IMR-90 (cell line): ENCODE measurements around the gene CCSER1. TPM values are rescaled to one million over a fixed set of nuclear protein-coding genes. Genes with fewer than 3 reads are reported as not detected.

Source experiments
- ATAC-seq: fragments of 200-7000 bp; cut with Tn5 transposase; 2 replicates; pipeline ENCODE4 v1.9.1; 2020; ENCODE audit warnings: low read depth, mild to moderate bottlenecking, moderate library complexity
- BruUV-seq: library from RNA; stranded (reverse); fragments of 400-500 nt; replicated peaks from 2 replicates; lab custom pipeline; 2021; lab: Mats Ljungman, UMichigan
- CTCF ChIA-PET: fragments of 300-600 bp; formaldehyde crosslinking; extraction: SDS; loops from one replicate; lab custom pipeline; 2021; ENCODE audit warnings: antibody characterized with exemption; lab: Yijun Ruan, JAX
- POLR2A ChIA-PET: fragments of 300-600 bp; sonication (Branson Sonifier 250); formaldehyde crosslinking; loops from one replicate; lab custom pipeline; 2022; ENCODE audit warnings: antibody characterized with exemption; ENCODE audit not compliant: unreplicated experiment; lab: Charles Lee
- DNase-seq: peaks from one replicate; pipeline ENCODE4 v3.0.0; 2013
- H2AFZ ChIP-seq: replicated peaks from 2 replicates; pipeline ENCODE3; 2013; ENCODE audit warnings: low read length, mild to moderate bottlenecking; ENCODE audit not compliant: poor library complexity
- H2AK5ac ChIP-seq: 2 replicates; pipeline ENCODE4 v1.6.1; 2013; ENCODE audit warnings: low read depth, low read length, inconsistent platforms
- H2AK9ac ChIP-seq: replicated peaks from 2 replicates; pipeline ENCODE3; 2013; ENCODE audit warnings: mild to moderate bottlenecking, low read depth, low read length, moderate library complexity; ENCODE audit not compliant: poor library complexity
- H2BK120ac ChIP-seq: 2 replicates; pipeline ENCODE4 v1.6.1; 2013; ENCODE audit warnings: low read depth, low read length, inconsistent platforms
- H2BK15ac ChIP-seq: 3 replicates; pipeline ENCODE4 v1.6.1; 2013; ENCODE audit warnings: low read depth, low read length, inconsistent platforms
- H2BK20ac ChIP-seq: 2 replicates; pipeline ENCODE4 v1.6.1; 2013; ENCODE audit warnings: low read depth, mild to moderate bottlenecking, inconsistent platforms, low read length, moderate library complexity
- H2BK5ac ChIP-seq: 2 replicates; pipeline ENCODE4 v1.6.1; 2013; ENCODE audit warnings: mild to moderate bottlenecking, low read depth, low read length, inconsistent platforms; ENCODE audit not compliant: poor library complexity, severe bottlenecking
- H3K14ac ChIP-seq: replicated peaks from 2 replicates; pipeline ENCODE4 v1.6.1; 2013; ENCODE audit warnings: low read depth, low read length, inconsistent platforms
- H3K18ac ChIP-seq: 2 replicates; pipeline ENCODE4 v1.6.1; 2013; ENCODE audit warnings: low read depth, low read length, control low read depth
- H3K23ac ChIP-seq: 2 replicates; pipeline ENCODE4 v1.6.1; 2013; ENCODE audit warnings: low read depth, low read length, inconsistent platforms
- H3K27ac ChIP-seq: 2 replicates; pipeline ENCODE4 v1.5.1; 2013; ENCODE audit warnings: mild to moderate bottlenecking, control low read depth, low read length; ENCODE audit not compliant: insufficient read depth
- H3K27me3 ChIP-seq: 2 replicates; pipeline ENCODE4 v1.6.1; 2013; ENCODE audit warnings: low read length; ENCODE audit not compliant: control insufficient read depth, insufficient read depth
- H3K36me3 ChIP-seq: 2 replicates; pipeline ENCODE4 v1.6.1; 2013; ENCODE audit warnings: low read length, mixed read lengths; ENCODE audit not compliant: control insufficient read depth, insufficient read depth
- H3K4ac ChIP-seq: 2 replicates; pipeline ENCODE4 v1.6.1; 2013; ENCODE audit warnings: low read depth, low read length, inconsistent platforms
- H3K4me1 ChIP-seq: 2 replicates; pipeline ENCODE4 v1.6.1; 2013; ENCODE audit warnings: low read length, mixed read lengths; ENCODE audit not compliant: control insufficient read depth, insufficient read depth
- H3K4me2 ChIP-seq: 2 replicates; pipeline ENCODE4 v1.6.1; 2013; ENCODE audit warnings: low read depth, mild to moderate bottlenecking, control low read depth, low read length, moderate library complexity
- H3K4me3 ChIP-seq: 2 replicates; pipeline ENCODE4 v1.5.1; 2013; ENCODE audit warnings: low read depth, mild to moderate bottlenecking, control low read depth, low read length, moderate library complexity; ENCODE audit not compliant: insufficient read depth
- H3K56ac ChIP-seq: 2 replicates; pipeline ENCODE4 v1.6.1; 2013; ENCODE audit warnings: low read length, inconsistent platforms; ENCODE audit not compliant: insufficient read depth; ENCODE audit errors: extremely low read depth
- H3K79me1 ChIP-seq, 2 experiments: 2 replicates each; pipeline ENCODE4 v1.6.1; 2013; ENCODE audit warnings: low read length in 2 of 2, inconsistent platforms in 1 of 2, low read depth in 1 of 2
- H3K9ac ChIP-seq: 2 replicates; pipeline ENCODE4 v1.6.1; 2013; ENCODE audit warnings: low read depth, low read length, control low read depth
- H3K9me1 ChIP-seq: 2 replicates; pipeline ENCODE4 v1.6.1; 2013; ENCODE audit warnings: low read length, inconsistent platforms; ENCODE audit not compliant: insufficient read depth
- H3K9me3 ChIP-seq: 2 replicates; pipeline ENCODE4 v1.6.1; 2013; ENCODE audit warnings: low read length; ENCODE audit not compliant: control insufficient read depth, insufficient read depth
- H4K20me1 ChIP-seq: 2 replicates; pipeline ENCODE4 v1.6.1; 2013; ENCODE audit warnings: low read length, inconsistent platforms; ENCODE audit not compliant: insufficient read depth
- H4K5ac ChIP-seq: 2 replicates; pipeline ENCODE4 v1.6.1; 2013; ENCODE audit warnings: mild to moderate bottlenecking, low read depth, low read length, control low read depth
- H4K8ac ChIP-seq, 2 experiments: 2 replicates each; pipeline ENCODE4 v1.6.1; 2013; ENCODE audit warnings: low read depth in 2 of 2, low read length in 2 of 2, control low read depth in 1 of 2, inconsistent platforms in 1 of 2
- H4K91ac ChIP-seq: 2 replicates; pipeline ENCODE4 v1.6.1; 2013; ENCODE audit warnings: low read depth, low read length, inconsistent platforms; ENCODE audit not compliant: insufficient read depth
- CEBPB ChIP-seq: IDR thresholded peaks from 2 replicates; pipeline ENCODE4 v1.6.1; 2012; ENCODE audit warnings: low read depth, low read length, improper control_type of control experiment
- CHD1 ChIP-seq: IDR thresholded peaks from 2 replicates; pipeline ENCODE4 v1.6.1; 2012; ENCODE audit warnings: low read depth, low read length, improper control_type of control experiment
- NFE2L2 ChIP-seq: fragments of 150-350 bp; IDR thresholded peaks from 2 replicates; pipeline ENCODE4 v1.6.1; 2016; ENCODE audit warnings: low read depth, mild to moderate bottlenecking, low read length
- POLR2A ChIP-seq: IDR thresholded peaks from 2 replicates; pipeline ENCODE4 v1.6.1; 2012; ENCODE audit warnings: mild to moderate bottlenecking, low read depth, low read length
- RAD21 ChIP-seq: IDR thresholded peaks from 2 replicates; pipeline ENCODE4 v1.6.1; 2012; ENCODE audit warnings: low read length, improper control_type of control experiment
- RFX5 ChIP-seq: IDR thresholded peaks from 2 replicates; pipeline ENCODE4 v1.8.0; 2012; ENCODE audit warnings: low read depth, mild to moderate bottlenecking, low read length, moderate library complexity
- SMC3 ChIP-seq: fragments of 150-350 bp; IDR thresholded peaks from 2 replicates; pipeline ENCODE4 v1.6.1; 2016; ENCODE audit warnings: low read depth, mild to moderate bottlenecking, antibody characterized with exemption, low read length, moderate library complexity
- WGBS, 2 experiments: methylation state at CpG; one replicate each; pipeline versions ENCODE4 v1.1.5 to v1.1.7; 2013; ENCODE audit warnings: missing lambda C conversion rate in 2 of 2; ENCODE audit not compliant: insufficient read length in 1 of 2; ENCODE audit errors: extremely low coverage in 2 of 2; 5-methylcytosine and 5-hydroxymethylcytosine counted together
- dilution Hi-C: fragments of 300-500 bp; cut with HindIII; formaldehyde crosslinking; loops from one replicate; pipeline ENCODE4 v1.14.3; 2018; ENCODE audit warnings: low sequenced_read_pairs; ENCODE audit not compliant: unreplicated experiment
- in situ Hi-C: fragments of 300-500 bp; cut with MboI; formaldehyde crosslinking; loops from 3 replicates; pipeline ENCODE4 v1.14.3; 2019; ENCODE audit warnings: low sequenced_read_pairs, inconsistent platforms, mixed read lengths
- intact Hi-C: fragments of 100-400 bp; cut with micrococcal nuclease; formaldehyde crosslinking; loops from 2 replicates; pipeline ENCODE4 v1.10.0; 2022
- polyA plus RNA-seq, 3 experiments: library from polyadenylated mRNA; depleted of rRNA; stranded (reverse); fragments of >200 nt; gene quantifications; 2 replicates each; pipeline ENCODE4 v1.2.3, GENCODE V29; 2012; ENCODE audit warnings: low replicate concordance in 1 of 3
- total RNA-seq: library from RNA; depleted of rRNA; stranded (reverse); fragments of >200 nt; gene quantifications from 2 replicates; pipeline ENCODE4 v1.2.3, GENCODE V29; 2012
- TF ChIP-seq, protein P1 (sequence below): fragments of 150-350 bp; IDR thresholded peaks from 2 replicates; pipeline ENCODE4 v1.6.1; 2017; ENCODE audit warnings: mild to moderate bottlenecking, antibody characterized with exemption, low read length, low read depth

Gene CCSER1
- total and polyA plus RNA-seq, 2 of the 4 experiments (the other 2 are of a cell fraction): not detected

DNA sequence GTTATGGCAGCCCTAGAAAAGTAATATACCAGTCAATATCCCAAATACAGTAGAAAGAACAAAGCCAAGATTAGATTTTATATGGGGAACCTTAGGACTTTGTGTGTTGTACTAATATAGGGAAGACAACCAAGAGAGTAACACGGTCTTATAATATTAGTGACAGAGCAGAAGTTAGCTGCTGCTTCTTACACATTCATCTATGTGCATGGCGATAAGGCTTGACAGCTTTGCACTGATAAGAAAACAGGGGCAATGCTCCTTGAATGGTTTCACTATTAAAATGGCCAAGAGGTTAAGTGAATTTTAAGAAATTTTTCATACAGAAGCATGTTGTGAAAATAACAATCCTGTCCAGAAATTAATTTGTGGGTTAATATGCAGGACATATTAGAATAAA lies 521.6 kb downstream of the CCSER1 start:
- no peaks in the 10 kb centered on the region for H3K4me1 ChIP-seq
- intact Hi-C loops: no loop called here
- no peak overlapping the region for H3K14ac ChIP-seq
- TF ChIP-seq SMC3: no peak
- TF ChIP-seq, protein P1, sequence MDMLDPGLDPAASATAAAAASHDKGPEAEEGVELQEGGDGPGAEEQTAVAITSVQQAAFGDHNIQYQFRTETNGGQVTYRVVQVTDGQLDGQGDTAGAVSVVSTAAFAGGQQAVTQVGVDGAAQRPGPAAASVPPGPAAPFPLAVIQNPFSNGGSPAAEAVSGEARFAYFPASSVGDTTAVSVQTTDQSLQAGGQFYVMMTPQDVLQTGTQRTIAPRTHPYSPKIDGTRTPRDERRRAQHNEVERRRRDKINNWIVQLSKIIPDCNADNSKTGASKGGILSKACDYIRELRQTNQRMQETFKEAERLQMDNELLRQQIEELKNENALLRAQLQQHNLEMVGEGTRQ: no peak
- no peak for TF ChIP-seq POLR2A
- TF ChIP-seq CEBPB: no peak
- TF ChIP-seq NFE2L2: no peak
- no peak for TF ChIP-seq RFX5
- no peak for TF ChIP-seq CHD1
- TF ChIP-seq RAD21: no peak
- no peak overlapping the region for H2BK120ac ChIP-seq
- no peak overlapping the region for H3K18ac ChIP-seq
- no peak overlapping the region for H3K27ac ChIP-seq
- no CpG with 5 or more reads among the region's 2 CpGs for WGBS, 2 experiments
- no peak overlapping the region for H3K23ac ChIP-seq
- ChIA-PET POLR2A (no interaction called here), CTCF (no interaction called here)
- no peak overlapping the region for H2AK9ac ChIP-seq
- BruUV-seq: no TSS peak
- DNase-seq: no peak
- H3K27me3 ChIP-seq: no peaks in the 10 kb centered on the region
- ATAC-seq: no peak
- H3K9me3 ChIP-seq: no peaks in the 10 kb centered on the region
- H3K4ac ChIP-seq: no peak overlapping the region
- H3K9me1 ChIP-seq: no peaks in the 10 kb centered on the region
- H2BK5ac ChIP-seq: no peak overlapping the region
- H3K4me2 ChIP-seq: no peak overlapping the region
- no peak overlapping the region for H3K4me3 ChIP-seq
- H4K20me1 ChIP-seq: no peaks in the 10 kb centered on the region
- H3K56ac ChIP-seq: no peak overlapping the region
- H2AFZ ChIP-seq: no peak overlapping the region
- no peak overlapping the region for H3K9ac ChIP-seq
- no peak overlapping the region for H4K8ac ChIP-seq
- no peaks in the 10 kb centered on the region for H3K36me3 ChIP-seq
- H3K79me1 ChIP-seq: no peaks in the 10 kb centered on the region
- dilution Hi-C loops: no loop called here
- no peak overlapping the region for H2AK5ac ChIP-seq
- no peak overlapping the region for H4K91ac ChIP-seq
- no peak overlapping the region for H4K5ac ChIP-seq
- no peak overlapping the region for H2BK15ac ChIP-seq
- in situ Hi-C loops: no loop called here
- no peak overlapping the region for H2BK20ac ChIP-seq
